HepG2 (cell line): ENCODE measurements around the gene KRTAP7-1.

ENCODE experiments used
- ATF1 ChIP-seq: IDR thresholded peaks from 2 replicates; pipeline ENCODE4 v1.6.1; 2016; ENCODE audit warnings: mild to moderate bottlenecking, control low read depth
- HCFC1 ChIP-seq: fragments of 150-350 bp; IDR thresholded peaks from 2 replicates; pipeline ENCODE4 v1.6.1; 2014; ENCODE audit warnings: low read depth, low read length

DNA sequence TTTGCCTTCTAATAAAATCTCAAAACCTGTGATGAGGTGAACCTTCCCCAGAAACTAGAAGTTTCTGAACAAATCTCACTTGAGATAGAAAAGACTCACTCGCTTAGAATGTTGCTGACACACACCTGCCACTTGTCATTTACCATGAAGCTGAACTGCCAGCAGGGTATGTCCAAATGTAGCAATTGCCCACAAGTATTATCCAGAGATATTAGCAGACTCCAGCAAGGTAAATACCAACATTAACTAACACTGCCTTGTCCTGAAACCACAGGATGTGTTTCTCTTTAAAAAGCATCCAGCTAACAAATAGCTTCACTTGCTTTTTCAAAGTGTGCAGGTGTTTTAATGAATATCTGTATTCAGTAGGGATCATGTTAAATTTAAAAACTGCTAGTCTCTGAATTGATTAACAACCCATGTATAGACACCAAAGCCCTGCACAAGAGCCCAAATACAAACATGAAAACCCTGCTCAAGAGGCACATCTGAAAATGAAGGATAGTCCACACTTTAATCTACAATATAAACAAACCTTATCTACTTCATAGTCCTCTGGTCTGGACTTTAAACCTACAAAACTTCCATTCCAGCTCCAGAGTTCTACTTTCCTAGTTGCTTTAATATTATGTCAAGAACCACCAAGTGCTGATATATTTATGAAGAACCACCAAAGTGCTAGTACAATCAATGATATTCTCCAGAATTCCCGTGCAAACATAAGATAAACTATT is 35.8 kb downstream of the KRTAP7-1 start:
- no peak for TF ChIP-seq HCFC1
- TF ChIP-seq ATF1 (CRISPR knock-in tag): no peak
